ENCODE measurements around the gene PHTF1. TPM values are rescaled to one million over a fixed set of nuclear protein-coding genes. Genes with fewer than 3 reads are reported as not detected.

The PHTF1 gene
- polyA plus RNA-seq, 3 donors = 6.7 to 12.2 (median 11.1) TPM

DNA sequence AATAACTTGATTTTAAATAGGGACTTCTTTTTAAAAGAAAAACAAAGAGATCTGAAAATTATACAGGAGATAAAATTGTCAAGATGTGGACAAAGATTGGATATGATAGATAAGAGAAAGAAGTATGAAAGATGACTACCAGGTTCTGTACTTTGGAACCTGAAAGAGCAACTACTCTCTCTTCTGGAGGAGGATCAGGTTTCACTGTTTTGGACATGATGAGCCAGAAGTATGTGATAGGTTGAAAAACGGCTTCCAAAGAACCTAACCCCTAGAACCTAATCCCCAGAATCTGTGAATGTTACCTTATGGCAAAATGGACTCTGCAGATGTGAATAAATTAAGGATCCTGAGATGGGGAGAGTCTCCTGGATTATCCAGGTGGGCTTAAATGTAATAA, 26.8 kb upstream of the PHTF1 start:
- Mint-ChIP-seq H3K27ac (peak overlapping the region in 3 of 7 donors; percentile 0 to 68 (median 63)), H3K9me3 (no peaks in the 10 kb centered on the region), H3K4me3 (no peak overlapping the region), H3K27me3 (ENCODE audit: low read depth in 3 of 3) (no peaks in the 10 kb centered on the region), H3K4me1 (peaks cover 10% of the 10 kb centered on the region), H3K36me3 (peaks cover 26 to 36% of the 10 kb centered on the region in 2 donors)
- no peaks in the 10 kb centered on the region for H3K27me3 ChIP-seq (ENCODE audit: control insufficient read depth in 2 of 2, insufficient read depth in 2 of 2, low read length in 2 of 2)
- no peak overlapping the region for H3K4me2 ChIP-seq (replicated peaks; ENCODE audit: extremely low read depth, low read length, poor library complexity, severe bottlenecking)
- no peak overlapping the region for H2AFZ ChIP-seq (ENCODE audit: insufficient read depth, low read depth, low read length, poor library complexity, severe bottlenecking)
- peaks cover 8 to 22% of the 10 kb centered on the region in 2 donors for H3K36me3 ChIP-seq (replicated peaks in 1 of 2; ENCODE audit: control insufficient read depth in 1 of 2, insufficient read depth in 2 of 2, low read length in 2 of 2)
- H3K27ac ChIP-seq (ENCODE audit: low read depth in 1 of 2, low read length in 2 of 2) = no peak overlapping the region
- DNase-seq = no peak
- H3K9ac ChIP-seq (ENCODE audit: insufficient read depth, low read length, poor library complexity, severe bottlenecking) = no peak overlapping the region
- intact Hi-C loops (cut with micrococcal nuclease) = no loop called here
- no peaks in the 10 kb centered on the region for H3K9me3 ChIP-seq (replicated peaks in 1 of 2; ENCODE audit: control insufficient read depth in 1 of 2, insufficient read depth in 1 of 2, low read length in 2 of 2)
- no peak for TF ChIP-seq CTCF (IDR thresholded peaks at IDR 0.05)
- WGBS (ENCODE audit: insufficient coverage) = no CpG with 5 or more reads among the region's 1 CpG
- H3K4me3 ChIP-seq (replicated peaks in 1 of 3; ENCODE audit: low read depth in 2 of 3, low read length in 3 of 3) = no peak overlapping the region
- peaks cover 46% of the 10 kb centered on the region for H4K20me1 ChIP-seq (ENCODE audit: insufficient read depth, low read length)
- H3K4me1 ChIP-seq (ENCODE audit: control insufficient read depth in 1 of 2, insufficient read depth in 2 of 2, low read length in 2 of 2) = peaks cover 31 to 36% of the 10 kb centered on the region in 2 donors
- H3K79me2 ChIP-seq (ENCODE audit: insufficient read depth, low read length) = peaks cover 87% of the 10 kb centered on the region

DNA sequence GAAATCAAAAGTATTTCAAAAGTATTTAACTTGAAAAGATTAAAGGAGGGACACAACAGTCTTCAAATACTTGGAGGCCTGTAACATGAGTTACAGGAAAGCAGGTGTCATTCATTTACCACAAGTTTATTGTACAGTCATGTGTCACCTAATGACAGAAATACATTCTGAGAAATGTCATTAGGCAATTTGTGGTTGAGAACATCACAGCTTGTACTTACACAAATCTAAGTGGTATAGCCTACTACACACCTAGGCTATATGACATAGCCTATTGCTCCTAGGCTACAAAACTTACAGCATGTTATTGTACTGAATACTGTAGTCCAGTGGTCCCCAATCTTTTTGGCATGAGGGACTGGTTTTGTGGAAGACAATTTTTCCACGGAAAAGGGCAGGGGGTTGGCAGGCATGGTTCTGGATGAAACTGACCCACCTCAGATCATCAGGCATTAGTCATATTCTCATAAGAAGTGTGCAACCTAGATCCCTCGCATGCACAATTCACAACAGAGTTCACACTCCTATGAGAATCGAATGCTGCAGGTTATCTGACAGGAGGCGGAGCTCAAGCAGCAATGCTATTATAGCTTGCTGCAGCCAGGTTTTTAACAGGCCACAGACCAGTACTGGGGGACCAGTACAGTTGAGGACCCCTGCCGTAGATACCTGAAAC, 25.0 kb upstream of the PHTF1 start:
- 100% methylated on average over 1 of the region's 5 CpGs for WGBS (ENCODE audit: insufficient coverage)
- H3K27me3 Mint-ChIP-seq (ENCODE audit: low read depth in 3 of 3) = no peaks in the 10 kb centered on the region
- Histone ChIP-seq H3K79me2 (ENCODE audit: insufficient read depth, low read length) (peaks cover 89% of the 10 kb centered on the region), H3K36me3 (replicated peaks in 1 of 2; ENCODE audit: control insufficient read depth in 1 of 2, insufficient read depth in 2 of 2, low read length in 2 of 2) (peaks cover 5 to 15% of the 10 kb centered on the region in 2 donors), H3K27me3 (ENCODE audit: control insufficient read depth in 2 of 2, insufficient read depth in 2 of 2, low read length in 2 of 2) (no peaks in the 10 kb centered on the region), H3K9ac (ENCODE audit: insufficient read depth, low read length, poor library complexity, severe bottlenecking) (no peak overlapping the region), H3K4me1 (ENCODE audit: control insufficient read depth in 1 of 2, insufficient read depth in 2 of 2, low read length in 2 of 2) (peaks cover 38 to 49% of the 10 kb centered on the region in 2 donors), H4K20me1 (ENCODE audit: insufficient read depth, low read length) (peaks cover 51% of the 10 kb centered on the region), H3K4me3 (replicated peaks in 1 of 3; ENCODE audit: low read depth in 2 of 3, low read length in 3 of 3) (peak overlapping the region in 1 of 3 experiments; percentile 41), H2AFZ (ENCODE audit: insufficient read depth, low read depth, low read length, poor library complexity, severe bottlenecking) (no peak overlapping the region), H3K9me3 (replicated peaks in 1 of 2; ENCODE audit: control insufficient read depth in 1 of 2, insufficient read depth in 1 of 2, low read length in 2 of 2) (no peaks in the 10 kb centered on the region), H3K27ac (ENCODE audit: low read depth in 1 of 2, low read length in 2 of 2) (peak overlapping the region in 1 of 2 donors; percentile 75), H3K4me2 (replicated peaks; ENCODE audit: extremely low read depth, low read length, poor library complexity, severe bottlenecking) (peak overlapping the region; percentile 48)
- H3K36me3 Mint-ChIP-seq = peaks cover 18 to 25% of the 10 kb centered on the region in 2 donors
- TF ChIP-seq CTCF (IDR thresholded peaks at IDR 0.05) = no peak
- DNase-seq = peak in 2 of 3 donors; percentile 18 to 36
- peaks cover 10% of the 10 kb centered on the region for H3K4me1 Mint-ChIP-seq
- intact Hi-C loops (cut with micrococcal nuclease) = no loop called here
- H3K9me3 Mint-ChIP-seq = no peaks in the 10 kb centered on the region
- H3K27ac Mint-ChIP-seq = peak overlapping the region in 5 of 7 donors; percentile 55 to 90 (median 80)
- peak overlapping the region in 1 of 2 donors; percentile 52 for H3K4me3 Mint-ChIP-seq

Data from CD14-positive monocyte (primary cell).